Neural crest cell (in vitro differentiated cells): ENCODE measurements around the gene SLC25A36. TPM values are rescaled to one million over a fixed set of nuclear protein-coding genes. Genes with fewer than 3 reads are reported as not detected.
"Not testable (repeated sequence)": the region's sequence is repeated elsewhere in the genome, so short reads cannot be mapped to it uniquely, and the experiment has no call there.

Source experiments
- DNase-seq: peaks from one replicate; pipeline ENCODE4 v3.0.0; 2021; ENCODE audit warnings: low read depth, mixed read lengths, low spot score
- H3K27ac Mint-ChIP-seq: one replicate; pipeline ENCODE4 v1.8.0; 2021; ENCODE audit warnings: mild to moderate bottlenecking, mixed read lengths; ENCODE audit not compliant: unreplicated experiment
- H3K27me3 Mint-ChIP-seq: 2 replicates; pipeline ENCODE4 v1.8.0; 2021; ENCODE audit warnings: low read depth, mild to moderate bottlenecking, mixed read lengths
- H3K36me3 Mint-ChIP-seq: 2 replicates; pipeline ENCODE4 v1.8.0; 2021; ENCODE audit warnings: low read depth, mild to moderate bottlenecking, mixed read lengths
- H3K4me1 Mint-ChIP-seq: 2 replicates; pipeline ENCODE4 v1.8.0; 2021; ENCODE audit warnings: mixed read lengths
- H3K4me3 Mint-ChIP-seq: one replicate; pipeline ENCODE4 v1.8.0; 2021; ENCODE audit warnings: mild to moderate bottlenecking, mixed read lengths
- H3K9me3 Mint-ChIP-seq: 2 replicates; pipeline ENCODE4 v1.8.0; 2021; ENCODE audit warnings: mixed read lengths
- total RNA-seq: library from RNA; stranded (reverse); gene quantifications from 2 replicates; pipeline ENCODE4 v1.2.1, GENCODE V29; 2021
- TF ChIP-seq, protein P1 (sequence below): fragments of 200-600 bp; sonication (generic); conservative IDR thresholded peaks from 2 replicates; pipeline ENCODE4 v1.5.0; 2021; ENCODE audit warnings: antibody characterized with exemption, mild to moderate bottlenecking

SLC25A36 gene
- total RNA-seq, 1 donor from 2014 or later = 71.2 TPM

DNA sequence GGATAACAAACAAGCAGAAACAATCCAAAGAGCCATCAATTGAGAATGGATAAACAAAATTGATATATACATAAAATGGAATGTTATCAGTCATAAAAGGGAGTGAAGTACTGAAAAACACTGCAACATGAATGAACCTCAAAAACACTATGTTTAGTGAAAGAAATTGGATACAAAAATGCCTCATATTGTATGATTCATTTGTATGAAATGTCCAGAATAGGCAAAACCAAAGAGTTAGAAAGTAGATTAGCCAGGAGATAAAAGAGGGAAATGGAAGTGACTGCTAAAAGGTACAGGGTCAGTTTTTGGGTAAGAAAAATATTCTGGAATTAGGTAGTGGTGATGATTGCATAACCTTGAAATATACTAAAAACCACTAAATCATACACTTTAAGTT lies 9.8 kb upstream of the SLC25A36 start:
- TF ChIP-seq, protein P1, sequence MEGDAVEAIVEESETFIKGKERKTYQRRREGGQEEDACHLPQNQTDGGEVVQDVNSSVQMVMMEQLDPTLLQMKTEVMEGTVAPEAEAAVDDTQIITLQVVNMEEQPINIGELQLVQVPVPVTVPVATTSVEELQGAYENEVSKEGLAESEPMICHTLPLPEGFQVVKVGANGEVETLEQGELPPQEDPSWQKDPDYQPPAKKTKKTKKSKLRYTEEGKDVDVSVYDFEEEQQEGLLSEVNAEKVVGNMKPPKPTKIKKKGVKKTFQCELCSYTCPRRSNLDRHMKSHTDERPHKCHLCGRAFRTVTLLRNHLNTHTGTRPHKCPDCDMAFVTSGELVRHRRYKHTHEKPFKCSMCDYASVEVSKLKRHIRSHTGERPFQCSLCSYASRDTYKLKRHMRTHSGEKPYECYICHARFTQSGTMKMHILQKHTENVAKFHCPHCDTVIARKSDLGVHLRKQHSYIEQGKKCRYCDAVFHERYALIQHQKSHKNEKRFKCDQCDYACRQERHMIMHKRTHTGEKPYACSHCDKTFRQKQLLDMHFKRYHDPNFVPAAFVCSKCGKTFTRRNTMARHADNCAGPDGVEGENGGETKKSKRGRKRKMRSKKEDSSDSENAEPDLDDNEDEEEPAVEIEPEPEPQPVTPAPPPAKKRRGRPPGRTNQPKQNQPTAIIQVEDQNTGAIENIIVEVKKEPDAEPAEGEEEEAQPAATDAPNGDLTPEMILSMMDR = no peak
- no peak for DNase-seq

DNA sequence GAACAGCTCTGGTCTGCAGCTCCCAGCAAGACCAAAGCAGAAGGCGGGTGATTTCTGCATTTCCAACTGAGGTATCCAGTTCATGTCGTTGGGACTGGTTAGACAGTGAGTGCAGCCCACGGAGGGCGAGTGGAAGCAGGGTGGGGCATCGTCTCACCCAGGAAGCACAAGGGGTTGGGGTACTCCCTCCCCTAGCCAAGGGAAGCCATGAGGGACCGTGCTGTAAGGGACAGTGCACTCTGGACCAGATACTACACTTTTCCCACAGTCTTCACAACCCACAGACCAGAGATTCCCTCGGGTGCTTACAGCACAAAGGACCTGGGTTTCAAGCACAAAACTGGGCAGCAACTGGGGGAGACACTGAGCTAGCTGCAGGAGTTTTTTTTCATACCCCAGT lies 8.5 kb upstream of the SLC25A36 start:
- Mint-ChIP-seq H3K4me3 (no peak overlapping the region), H3K9me3 (peaks cover 4% of the 10 kb centered on the region), H3K4me1 (no peaks in the 10 kb centered on the region), H3K27ac (no peak overlapping the region), H3K36me3 (peaks cover 2% of the 10 kb centered on the region), H3K27me3 (peaks cover 51% of the 10 kb centered on the region)
- TF ChIP-seq, protein P1 = no peak
- no peak for DNase-seq

More for the DNA sequence above, 9.8 kb upstream of the SLC25A36 start:
- Mint-ChIP-seq H3K4me3 (no peak overlapping the region), H3K36me3 (peaks cover 2% of the 10 kb centered on the region), H3K27ac (no peak overlapping the region), H3K9me3 (peaks cover 4% of the 10 kb centered on the region), H3K27me3 (peaks cover 38% of the 10 kb centered on the region), H3K4me1 (no peaks in the 10 kb centered on the region)

DNA sequence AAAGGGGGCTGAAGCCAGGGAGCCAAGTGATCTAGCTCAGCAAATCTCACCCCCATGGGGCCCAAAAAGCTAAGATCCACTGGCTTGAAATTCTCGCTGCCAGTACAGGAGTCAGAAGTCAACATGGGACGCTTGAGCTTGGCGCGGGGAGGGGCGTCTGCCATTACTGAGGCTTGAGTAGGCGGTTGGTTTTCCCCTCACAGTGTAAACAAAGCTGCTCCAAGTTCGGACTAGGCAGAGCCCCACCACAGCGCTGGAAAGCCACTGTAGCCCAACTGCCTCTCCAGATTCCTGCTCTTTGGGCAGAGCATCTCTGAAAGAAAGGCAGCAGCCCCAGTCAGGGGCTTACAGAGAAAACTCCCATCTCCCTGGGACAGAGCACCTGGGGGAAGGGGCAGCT lies 8.1 kb upstream of the SLC25A36 start:
- TF ChIP-seq, protein P1 = no peak
- no peak overlapping the region for H3K27ac Mint-ChIP-seq
- peaks cover 2% of the 10 kb centered on the region for H3K36me3 Mint-ChIP-seq
- H3K9me3 Mint-ChIP-seq = peaks cover 4% of the 10 kb centered on the region
- no peak overlapping the region for H3K4me3 Mint-ChIP-seq
- H3K4me1 Mint-ChIP-seq = no peaks in the 10 kb centered on the region
- peaks cover 53% of the 10 kb centered on the region for H3K27me3 Mint-ChIP-seq
- DNase-seq = no peak

DNA sequence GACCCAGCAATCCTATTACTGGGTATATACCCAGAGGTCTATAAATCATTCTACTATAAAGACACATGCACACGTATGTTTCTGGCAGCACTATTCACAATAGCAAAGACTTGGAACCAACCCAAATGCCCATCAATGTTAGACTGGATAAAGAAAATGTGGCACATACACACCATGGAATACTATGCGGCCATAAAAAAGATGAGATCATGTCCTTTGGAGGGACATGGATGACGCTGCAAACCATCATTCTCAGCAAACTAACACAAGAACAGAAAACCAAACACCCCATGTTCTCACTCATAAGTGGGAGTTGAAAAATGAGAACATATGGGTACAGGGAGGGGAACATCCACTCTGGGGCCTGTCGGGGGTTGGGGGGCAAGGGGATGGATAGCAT lies 2.3 kb upstream of the SLC25A36 start:
- peaks cover 43% of the 10 kb centered on the region for H3K27me3 Mint-ChIP-seq
- not testable (repeated sequence) for H3K27ac Mint-ChIP-seq, H3K9me3 Mint-ChIP-seq, H3K36me3 Mint-ChIP-seq, DNase-seq
- H3K4me3 Mint-ChIP-seq = peak overlapping the region; percentile 39
- H3K4me1 Mint-ChIP-seq = peaks cover 23% of the 10 kb centered on the region

DNA sequence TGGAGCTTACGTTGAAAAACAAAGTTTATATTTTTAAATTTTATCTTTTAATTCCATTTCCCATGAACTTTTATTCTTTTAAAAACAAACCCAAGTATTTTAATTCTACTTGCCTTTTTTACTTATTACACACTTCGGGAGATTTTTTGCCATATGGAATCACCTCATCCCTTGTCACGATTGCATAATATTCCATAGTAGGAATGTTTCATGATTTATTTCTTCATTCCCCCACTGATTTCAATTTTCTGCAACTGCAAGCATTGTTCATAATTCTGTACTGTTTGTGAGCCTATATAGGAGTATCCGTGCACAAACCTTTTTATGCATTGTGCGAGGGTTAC lies 574 bp upstream of the SLC25A36 start:
- DNase-seq = no peak
- Mint-ChIP-seq H3K27me3 (peaks cover 30% of the 10 kb centered on the region), H3K9me3 (peaks cover 6% of the 10 kb centered on the region), H3K36me3 (peaks cover 3% of the 10 kb centered on the region), H3K4me3 (peak overlapping the region; percentile 91), H3K27ac (peak overlapping the region; percentile 99), H3K4me1 (peaks cover 29% of the 10 kb centered on the region)
- TF ChIP-seq, protein P1 = no peak

DNA sequence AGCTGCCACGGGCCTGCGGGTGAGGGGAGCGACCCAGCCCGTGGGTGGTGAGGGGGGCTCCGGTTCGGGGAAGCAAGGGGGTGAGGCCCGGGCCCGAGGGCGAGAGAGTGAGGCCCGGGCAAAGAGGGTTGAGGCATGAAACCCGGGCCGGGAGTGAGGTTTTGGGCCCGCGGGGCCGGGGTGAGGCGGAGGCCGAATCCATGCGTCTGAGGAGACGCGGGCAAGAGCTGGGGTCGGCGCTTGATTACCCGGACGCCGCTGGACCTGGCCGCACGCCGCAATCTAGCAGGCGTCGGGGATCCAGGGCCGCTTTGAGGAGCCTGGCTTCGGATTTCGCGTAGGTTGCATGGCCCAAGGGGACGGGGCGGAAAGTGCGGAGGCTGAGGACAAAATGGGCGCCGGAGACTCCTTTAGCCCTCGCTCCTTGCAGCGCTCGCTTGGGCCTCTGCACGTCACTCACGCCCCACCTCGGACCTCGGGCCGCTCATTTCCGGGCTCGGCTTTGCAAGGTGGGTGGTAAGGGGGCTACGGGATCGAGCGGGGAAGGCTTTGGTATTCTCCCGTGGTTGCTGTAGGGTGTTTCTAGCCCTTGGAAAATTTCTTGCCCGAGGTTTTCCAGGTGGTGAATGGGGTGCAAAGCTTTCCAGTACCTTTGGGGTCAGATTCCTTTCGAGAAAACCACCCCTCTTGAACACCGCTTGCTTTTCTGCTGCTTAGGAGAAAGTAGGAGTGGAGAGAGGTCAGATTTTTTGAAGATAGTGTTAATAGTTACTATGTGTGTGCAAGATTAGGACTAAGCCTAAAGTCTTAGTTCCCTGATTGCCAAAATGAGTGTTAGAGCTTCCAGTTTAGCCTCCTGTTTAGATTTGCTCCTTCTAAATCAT lies 827 bp downstream of the SLC25A36 start:
- TF ChIP-seq, protein P1 = no peak
- peaks cover 4% of the 10 kb centered on the region for H3K9me3 Mint-ChIP-seq
- peak; percentile 61 for DNase-seq
- peak overlapping the region; percentile 99 for H3K27ac Mint-ChIP-seq
- peak overlapping the region; percentile 91 for H3K4me3 Mint-ChIP-seq
- peaks cover 36% of the 10 kb centered on the region for H3K4me1 Mint-ChIP-seq
- H3K27me3 Mint-ChIP-seq = peaks cover 17% of the 10 kb centered on the region
- H3K36me3 Mint-ChIP-seq = peaks cover 9% of the 10 kb centered on the region
